Measurements from ENCODE around the gene ZAP70. TPM values are rescaled to one million over a fixed set of nuclear protein-coding genes. Genes with fewer than 3 reads are reported as not detected.

ZAP70 gene
- total RNA-seq, 1 donor: under 0.01 TPM

GRCh38 chr2:97769711-97770110 is 56.3 kb downstream of the ZAP70 start:
- no peak for TF ChIP-seq CTCF (IDR thresholded peaks at IDR 0.05; ENCODE audit: extremely low read depth, low read depth, low read length)
- H3K4me2 ChIP-seq (ENCODE audit: insufficient read depth, low read length): no peak overlapping the region
- no peaks in the 10 kb centered on the region for H3K79me2 ChIP-seq (ENCODE audit: insufficient read depth, low read length)
- no peak overlapping the region for H3K27ac ChIP-seq (ENCODE audit: low read depth, low read length)
- H3K4me3 ChIP-seq (ENCODE audit: insufficient read depth, low read length): no peak overlapping the region
- no peaks in the 10 kb centered on the region for H3K4me1 ChIP-seq (ENCODE audit: insufficient read depth, low read length)
- no peaks in the 10 kb centered on the region for H3K9me3 ChIP-seq (ENCODE audit: low read depth, low read length)
- H2AFZ ChIP-seq (ENCODE audit: low read length): no peak overlapping the region
- no peaks in the 10 kb centered on the region for H4K20me1 ChIP-seq (ENCODE audit: insufficient read depth, low read length)
- H3K27me3 ChIP-seq (ENCODE audit: insufficient read depth, low read length): no peaks in the 10 kb centered on the region
- DNase-seq (ENCODE audit: insufficient read length, low spot score, missing footprints): no peak
- peaks cover 43% of the 10 kb centered on the region for H3K36me3 ChIP-seq (ENCODE audit: insufficient read depth, low read length)

- H3K27me3 ChIP-seq (ENCODE audit: insufficient read depth, low read length): no peaks in the 10 kb centered on the region
- no peaks in the 10 kb centered on the region for H3K4me1 ChIP-seq (ENCODE audit: insufficient read depth, low read length)
- H3K4me3 ChIP-seq (ENCODE audit: insufficient read depth, low read length): no peak overlapping the region
- H2AFZ ChIP-seq (ENCODE audit: low read length): no peak overlapping the region
- no peaks in the 10 kb centered on the region for H3K79me2 ChIP-seq (ENCODE audit: insufficient read depth, low read length)
- H3K27ac ChIP-seq (ENCODE audit: low read depth, low read length): no peak overlapping the region
- TF ChIP-seq CTCF (IDR thresholded peaks at IDR 0.05; ENCODE audit: extremely low read depth, low read depth, low read length): no peak
- no peak for DNase-seq (ENCODE audit: insufficient read length, low spot score, missing footprints)
- H3K4me2 ChIP-seq (ENCODE audit: insufficient read depth, low read length): no peak overlapping the region
- peaks cover 43% of the 10 kb centered on the region for H3K36me3 ChIP-seq (ENCODE audit: insufficient read depth, low read length)
- H3K9me3 ChIP-seq (ENCODE audit: low read depth, low read length): no peaks in the 10 kb centered on the region
- no peaks in the 10 kb centered on the region for H4K20me1 ChIP-seq (ENCODE audit: insufficient read depth, low read length)
Observed at GRCh38 chr2:97770445-97770844, 57.1 kb downstream of the ZAP70 start.

- no peaks in the 10 kb centered on the region for H3K4me1 ChIP-seq (ENCODE audit: insufficient read depth, low read length)
- no peaks in the 10 kb centered on the region for H4K20me1 ChIP-seq (ENCODE audit: insufficient read depth, low read length)
- TF ChIP-seq CTCF (IDR thresholded peaks at IDR 0.05; ENCODE audit: extremely low read depth, low read depth, low read length): peak; percentile 53
- no peaks in the 10 kb centered on the region for H3K9me3 ChIP-seq (ENCODE audit: low read depth, low read length)
- no peak overlapping the region for H3K4me2 ChIP-seq (ENCODE audit: insufficient read depth, low read length)
- no peaks in the 10 kb centered on the region for H3K27me3 ChIP-seq (ENCODE audit: insufficient read depth, low read length)
- no peak overlapping the region for H3K27ac ChIP-seq (ENCODE audit: low read depth, low read length)
- no peaks in the 10 kb centered on the region for H3K79me2 ChIP-seq (ENCODE audit: insufficient read depth, low read length)
- DNase-seq (ENCODE audit: insufficient read length, low spot score, missing footprints): peak; percentile 72
- H2AFZ ChIP-seq (ENCODE audit: low read length): no peak overlapping the region
- H3K4me3 ChIP-seq (ENCODE audit: insufficient read depth, low read length): no peak overlapping the region
- H3K36me3 ChIP-seq (ENCODE audit: insufficient read depth, low read length): peaks cover 45% of the 10 kb centered on the region
Observed at GRCh38 chr2:97774425-97774824, 61.0 kb downstream of the ZAP70 start.

- H3K4me1 ChIP-seq (ENCODE audit: insufficient read depth, low read length): no peaks in the 10 kb centered on the region
Observed at GRCh38 chr2:97775074-97775473, 61.7 kb downstream of the ZAP70 start.

More at GRCh38 chr2:97775074-97775473, 61.7 kb downstream of the ZAP70 start:
- DNase-seq (ENCODE audit: insufficient read length, low spot score, missing footprints): no peak
- H3K4me2 ChIP-seq (ENCODE audit: insufficient read depth, low read length): no peak overlapping the region
- TF ChIP-seq CTCF (IDR thresholded peaks at IDR 0.05; ENCODE audit: extremely low read depth, low read depth, low read length): no peak
- H3K36me3 ChIP-seq (ENCODE audit: insufficient read depth, low read length): peaks cover 47% of the 10 kb centered on the region
- H3K27me3 ChIP-seq (ENCODE audit: insufficient read depth, low read length): no peaks in the 10 kb centered on the region
- H2AFZ ChIP-seq (ENCODE audit: low read length): no peak overlapping the region
- no peaks in the 10 kb centered on the region for H4K20me1 ChIP-seq (ENCODE audit: insufficient read depth, low read length)
- H3K9me3 ChIP-seq (ENCODE audit: low read depth, low read length): no peaks in the 10 kb centered on the region
- H3K4me3 ChIP-seq (ENCODE audit: insufficient read depth, low read length): no peak overlapping the region
- no peak overlapping the region for H3K27ac ChIP-seq (ENCODE audit: low read depth, low read length)
- no peaks in the 10 kb centered on the region for H3K79me2 ChIP-seq (ENCODE audit: insufficient read depth, low read length)

Measured in osteoblast (primary cell).